GM18517 (cell line): ENCODE measurements around the gene SNRPE.
"Not testable (repeated sequence)": the region's sequence is repeated elsewhere in the genome, so short reads cannot be mapped to it uniquely, and the experiment has no call there.

Source experiments
- ATAC-seq: cut with Tn5 transposase; IDR thresholded peaks from one replicate; pipeline ENCODE4 v1.9.1; 2021; ENCODE audit warnings: mild to moderate bottlenecking, moderate library complexity; ENCODE audit not compliant: unreplicated experiment

Gene SNRPE

GRCh38 chr1:203861379-203862184 is at the start of gene SNRPE:
SNRPE (plus strand) TSS chr1:203861599; CDS start chr1:203861660, 61 bp downstream.
- ATAC-seq, result peak; percentile 97

DNA sequence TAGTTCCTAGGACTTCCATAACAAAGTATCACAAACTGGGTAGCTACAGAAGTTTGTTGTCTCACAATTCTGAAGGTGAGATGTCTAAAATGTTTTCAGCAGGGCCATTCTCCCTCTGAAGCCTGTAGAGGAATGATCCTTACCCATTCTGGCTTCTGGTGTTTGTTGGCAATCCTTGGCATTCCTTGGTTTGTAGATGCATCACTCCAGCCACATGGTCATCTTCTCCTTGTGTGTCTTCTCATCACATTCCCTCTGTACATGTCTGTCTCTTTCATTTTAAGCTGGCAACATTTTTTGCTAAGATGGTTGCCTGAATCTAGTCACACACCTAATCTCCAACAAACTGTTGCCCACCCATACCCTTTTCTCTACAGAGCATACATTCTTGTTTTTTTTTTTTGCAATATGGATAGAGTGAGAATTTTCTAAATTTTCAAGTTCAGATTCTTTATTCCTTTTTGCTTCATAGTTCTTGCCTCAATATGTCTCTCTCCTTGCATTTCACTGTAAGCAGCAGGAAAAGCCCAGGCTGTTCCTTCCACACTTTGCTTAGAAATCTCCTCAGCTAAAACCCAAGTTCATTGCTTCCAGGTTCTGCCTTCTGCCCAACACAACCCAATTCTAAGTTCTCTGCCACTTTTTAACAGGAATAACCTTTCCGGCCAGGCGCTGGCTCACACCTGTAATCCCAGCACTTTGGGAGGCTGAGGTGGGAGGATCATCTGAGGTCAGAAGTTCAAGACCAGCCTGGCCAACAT is 47.6 kb upstream of the SNRPE start:
- no peak for ATAC-seq

- ATAC-seq, result no peak
These were observed 43.0 kb upstream of the SNRPE start for GRCh38 chr1:203818399-203818798.

DNA sequence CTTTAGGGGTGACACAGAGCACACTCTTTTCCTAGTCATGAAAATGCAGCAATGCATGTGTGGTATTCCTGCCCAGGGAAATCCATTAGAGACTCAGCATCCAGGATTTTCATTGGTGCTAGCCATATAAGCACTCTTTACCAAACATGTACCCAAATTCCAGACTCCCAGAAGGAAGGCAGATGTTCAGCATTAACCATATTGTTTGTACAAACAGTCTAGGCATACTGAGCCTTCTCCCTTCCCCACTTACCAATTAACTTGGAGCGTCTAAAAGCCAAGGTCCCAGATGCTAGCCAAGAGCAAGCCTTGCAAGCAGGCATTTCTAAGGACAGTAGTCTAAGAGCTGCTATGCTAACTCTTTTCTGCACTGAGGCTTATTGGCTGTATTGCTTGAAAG is 38.1 kb upstream of the SNRPE start:
- no peak for ATAC-seq

DNA sequence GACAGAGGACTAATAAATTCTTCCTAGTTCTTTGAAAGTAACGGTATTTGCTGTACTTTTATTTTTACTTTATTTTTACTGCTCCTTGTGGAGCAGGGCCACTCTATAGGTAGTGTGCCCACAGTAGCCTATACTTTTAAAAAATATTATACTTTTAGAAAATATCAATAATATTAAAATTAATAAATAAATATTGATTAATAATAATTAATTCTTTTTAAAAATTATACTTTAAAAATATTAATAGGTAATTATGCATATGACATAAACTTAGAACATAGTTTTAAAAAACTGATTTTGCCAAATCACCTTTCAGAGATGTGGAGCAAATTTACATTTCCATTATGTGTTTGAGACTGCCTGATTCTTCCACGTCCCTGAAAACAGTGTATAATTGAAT is 35.2 kb upstream of the SNRPE start:
- ATAC-seq, result no peak

GRCh38 chr1:203828002-203828401 is 33.4 kb upstream of the SNRPE start:
- ATAC-seq, result no peak

DNA sequence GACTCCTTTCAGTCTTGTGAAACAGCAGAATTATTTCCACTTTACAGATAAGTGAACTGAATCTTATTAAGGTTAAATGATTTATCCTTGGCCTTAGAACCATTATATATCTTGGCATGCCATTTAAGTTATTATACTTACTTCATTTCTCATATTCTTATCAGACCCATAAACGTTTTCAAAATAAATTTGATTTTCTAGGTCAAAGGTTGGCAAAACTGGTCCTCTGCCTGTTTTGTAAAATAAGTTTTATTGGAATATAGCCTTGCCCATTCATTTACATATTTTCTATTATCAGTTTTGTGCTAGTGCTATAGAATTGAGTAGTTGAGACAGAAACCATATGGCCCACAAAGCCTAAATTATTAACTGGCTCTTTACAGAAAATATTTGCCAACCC is 32.9 kb upstream of the SNRPE start:
- no peak for ATAC-seq

DNA sequence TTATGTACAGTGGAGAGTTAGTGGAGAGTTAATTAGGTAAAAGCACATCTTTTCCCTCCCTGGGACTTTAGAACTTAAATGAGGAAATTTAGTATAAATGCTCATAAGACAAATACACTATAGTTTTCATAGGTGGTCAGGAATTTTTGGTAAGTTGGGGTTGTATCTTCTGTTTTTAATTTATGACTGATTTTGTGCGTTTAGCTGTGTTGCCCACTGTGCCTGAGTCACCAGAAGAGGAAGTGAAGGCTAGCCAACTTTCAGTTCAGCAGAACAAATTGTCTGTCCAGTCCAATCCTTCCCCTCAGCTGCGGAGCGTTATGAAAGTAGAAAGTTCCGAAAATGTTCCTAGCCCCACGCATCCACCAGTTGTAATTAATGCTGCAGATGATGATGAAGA is 32.2 kb upstream of the SNRPE start:
- not testable (repeated sequence) for ATAC-seq

- no peak for ATAC-seq
These were observed 25.9 kb upstream of the SNRPE start for GRCh38 chr1:203835476-203835875.

- ATAC-seq, result no peak
These were observed 22.3 kb upstream of the SNRPE start for GRCh38 chr1:203839081-203839480.

DNA sequence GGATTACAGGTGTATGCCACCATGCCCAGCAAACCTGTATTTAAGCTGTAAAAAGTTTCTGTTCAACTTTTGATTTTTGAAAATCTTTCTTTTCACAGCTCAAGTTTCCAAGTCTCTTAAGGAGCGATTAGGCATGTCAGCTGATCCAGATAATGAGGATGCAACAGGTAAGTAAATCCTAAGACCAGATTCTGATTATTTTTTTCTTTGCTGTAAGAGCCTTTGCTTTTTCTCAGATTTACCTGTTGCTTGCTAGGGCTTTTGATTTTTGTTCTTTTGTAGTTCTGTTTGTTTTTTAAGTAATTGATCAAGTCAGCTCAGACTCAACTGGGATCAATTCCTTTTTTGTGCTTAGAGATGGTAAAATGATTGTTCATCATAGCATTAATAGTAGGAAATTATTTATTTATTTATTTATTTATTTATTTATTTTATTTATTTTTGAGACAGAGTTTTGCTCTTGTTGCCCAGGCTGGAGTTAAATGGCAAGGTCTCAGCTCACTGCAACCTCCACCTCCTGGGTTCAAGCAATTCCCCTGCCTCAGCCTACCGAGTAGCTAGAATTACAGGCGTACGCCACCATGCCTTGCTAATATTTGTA is 21.1 kb upstream of the SNRPE start:
- ATAC-seq, result no peak

DNA sequence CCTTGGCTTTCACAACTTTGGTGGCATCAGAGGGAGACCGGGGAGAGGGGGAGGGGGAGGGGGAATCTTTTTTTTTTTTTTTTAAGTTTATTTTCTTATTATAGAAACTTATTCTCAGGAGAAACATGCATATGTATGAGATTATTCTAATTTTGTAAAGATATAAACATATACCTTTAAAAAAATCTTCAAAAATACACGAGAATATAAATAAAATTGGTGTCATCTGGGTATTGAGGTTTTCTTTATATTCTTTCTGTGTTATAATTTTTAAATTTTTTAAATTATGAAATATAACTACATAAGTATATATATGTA is 18.9 kb upstream of the SNRPE start:
- no peak for ATAC-seq

- no peak for ATAC-seq
These were observed 18.0 kb upstream of the SNRPE start for GRCh38 chr1:203843435-203843834.

DNA sequence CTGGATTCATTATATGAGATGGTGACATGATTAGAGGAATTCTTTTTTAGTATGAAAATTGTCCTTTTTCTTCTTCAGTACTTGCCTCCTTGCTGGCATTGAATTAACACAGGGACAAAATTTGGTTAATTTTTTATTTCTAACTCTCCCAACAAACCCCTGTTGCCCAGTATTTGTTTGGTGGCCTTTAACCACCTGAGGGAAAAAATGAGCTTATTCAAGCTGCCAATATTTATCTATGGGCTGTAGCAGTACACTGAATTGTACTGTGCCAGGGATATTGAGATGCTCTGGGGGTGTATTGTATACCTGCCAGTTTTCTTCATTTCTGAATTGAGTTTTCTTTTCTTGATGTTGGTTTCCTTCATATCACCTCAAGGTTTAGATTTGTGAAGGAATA is 8.3 kb upstream of the SNRPE start:
- ATAC-seq, result not testable (repeated sequence)

- no peak for ATAC-seq
These were observed 3.3 kb upstream of the SNRPE start for GRCh38 chr1:203858055-203858454.

DNA sequence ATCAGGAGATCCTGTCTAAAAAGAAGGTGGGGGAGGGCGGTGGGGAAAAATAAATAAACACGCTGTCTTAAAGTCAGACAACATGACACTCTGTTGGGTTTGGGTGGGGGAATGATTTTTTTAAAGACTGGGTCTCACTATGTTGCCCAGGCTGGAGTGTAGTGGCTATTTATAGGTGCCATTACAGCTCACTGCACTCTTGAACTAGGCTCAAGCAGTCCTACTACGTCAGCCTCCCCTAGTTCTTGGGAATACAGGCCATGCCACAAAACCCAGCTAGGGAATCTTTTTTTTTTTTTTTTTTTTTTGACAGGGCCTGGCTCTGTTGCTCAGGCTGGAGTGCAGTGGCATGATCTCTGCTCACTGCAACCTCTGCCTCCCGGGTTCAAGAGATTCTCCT is 2.4 kb upstream of the SNRPE start:
- no peak for ATAC-seq

GRCh38 chr1:203860396-203861025 is 888 bp upstream of the SNRPE start:
- no peak for ATAC-seq

- no peak for ATAC-seq
These were observed 6.4 kb downstream of the SNRPE start for GRCh38 chr1:203867802-203868201.

- ATAC-seq, result no peak
These were observed 8.8 kb downstream of the SNRPE start for GRCh38 chr1:203870245-203870644.

DNA sequence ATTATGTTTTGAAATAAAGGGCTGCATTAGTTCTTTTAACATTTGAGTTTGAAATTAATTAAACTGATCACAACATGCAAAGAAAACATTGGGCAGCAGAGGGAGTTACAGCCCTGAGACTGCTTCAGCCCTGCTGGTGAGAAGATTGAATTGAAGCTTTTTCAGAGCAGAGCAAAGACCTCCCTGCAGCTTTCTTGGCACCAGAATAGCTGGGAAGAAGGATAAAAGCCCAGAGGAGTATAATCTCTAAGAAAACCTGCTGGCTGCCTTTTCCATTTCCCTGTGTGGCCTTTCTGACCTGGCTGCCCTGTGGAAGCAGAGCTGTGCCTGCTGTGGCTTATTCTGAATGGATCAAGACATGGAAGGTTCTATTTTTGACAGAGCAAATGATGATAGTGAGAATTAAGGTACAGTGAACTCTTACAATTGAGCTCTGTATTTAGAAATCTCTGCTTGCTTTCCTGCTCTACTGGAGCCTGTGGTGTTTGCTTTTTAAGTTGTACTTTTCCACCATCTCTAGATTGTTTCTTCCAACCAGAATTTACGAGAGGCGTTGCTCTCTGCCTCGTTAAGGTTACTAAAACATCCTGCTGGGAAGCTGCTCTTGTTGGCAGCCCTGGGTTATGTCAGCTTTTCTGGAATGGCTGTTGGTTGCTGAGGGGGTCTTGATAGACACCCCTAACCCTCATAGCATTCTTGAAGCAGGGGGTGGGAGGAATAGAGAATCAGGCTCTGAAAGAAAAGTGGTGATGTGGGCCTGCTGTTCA is 9.9 kb downstream of the SNRPE start:
- no peak for ATAC-seq

DNA sequence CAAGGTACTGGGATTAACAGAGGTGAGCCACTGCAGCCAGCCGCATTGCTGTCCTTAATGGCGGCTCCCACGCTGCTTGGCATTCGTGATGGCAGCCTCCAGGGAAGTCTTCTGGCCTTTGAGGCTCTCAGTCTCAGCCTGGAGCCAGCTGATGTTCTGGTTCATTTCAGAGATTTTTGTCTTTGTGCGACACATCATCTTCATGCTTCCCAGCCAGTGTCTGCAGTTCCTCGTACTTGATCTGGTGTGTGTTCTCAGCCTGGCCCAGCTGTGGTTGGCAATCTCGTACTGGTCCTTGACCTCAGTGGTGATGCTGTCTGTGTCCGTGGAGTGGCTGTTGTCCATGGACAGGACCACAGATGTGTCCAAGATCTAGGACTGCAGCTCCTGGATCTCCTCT is 11.7 kb downstream of the SNRPE start:
- ATAC-seq, result no peak
